ENCODE measurements around the gene TMIGD3.

DNA sequence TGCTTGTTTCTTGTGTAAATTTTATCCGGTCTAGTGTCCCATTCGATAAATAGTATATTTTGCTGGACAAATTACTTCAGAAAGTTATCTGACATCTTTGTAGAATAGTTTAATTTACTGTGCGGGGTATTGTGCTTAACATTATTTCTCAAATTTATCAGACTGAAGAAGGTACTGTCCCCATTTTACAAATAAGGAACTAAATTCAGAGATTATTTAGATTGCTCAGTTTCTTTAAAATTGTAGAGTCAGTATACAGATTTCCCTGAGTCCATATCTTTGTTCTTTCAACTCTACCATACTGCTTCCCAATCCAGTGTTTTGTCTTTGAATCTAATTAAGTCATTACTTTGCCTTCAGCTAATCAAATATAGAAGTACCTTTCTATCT lies 47.8 kb downstream of the TMIGD3 start:
- TF ChIP-seq, protein P1, sequence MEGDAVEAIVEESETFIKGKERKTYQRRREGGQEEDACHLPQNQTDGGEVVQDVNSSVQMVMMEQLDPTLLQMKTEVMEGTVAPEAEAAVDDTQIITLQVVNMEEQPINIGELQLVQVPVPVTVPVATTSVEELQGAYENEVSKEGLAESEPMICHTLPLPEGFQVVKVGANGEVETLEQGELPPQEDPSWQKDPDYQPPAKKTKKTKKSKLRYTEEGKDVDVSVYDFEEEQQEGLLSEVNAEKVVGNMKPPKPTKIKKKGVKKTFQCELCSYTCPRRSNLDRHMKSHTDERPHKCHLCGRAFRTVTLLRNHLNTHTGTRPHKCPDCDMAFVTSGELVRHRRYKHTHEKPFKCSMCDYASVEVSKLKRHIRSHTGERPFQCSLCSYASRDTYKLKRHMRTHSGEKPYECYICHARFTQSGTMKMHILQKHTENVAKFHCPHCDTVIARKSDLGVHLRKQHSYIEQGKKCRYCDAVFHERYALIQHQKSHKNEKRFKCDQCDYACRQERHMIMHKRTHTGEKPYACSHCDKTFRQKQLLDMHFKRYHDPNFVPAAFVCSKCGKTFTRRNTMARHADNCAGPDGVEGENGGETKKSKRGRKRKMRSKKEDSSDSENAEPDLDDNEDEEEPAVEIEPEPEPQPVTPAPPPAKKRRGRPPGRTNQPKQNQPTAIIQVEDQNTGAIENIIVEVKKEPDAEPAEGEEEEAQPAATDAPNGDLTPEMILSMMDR (IDR thresholded peaks at IDR 0.05; ENCODE audit: insufficient read depth, low read length) = no peak
- TF ChIP-seq, protein P2, sequence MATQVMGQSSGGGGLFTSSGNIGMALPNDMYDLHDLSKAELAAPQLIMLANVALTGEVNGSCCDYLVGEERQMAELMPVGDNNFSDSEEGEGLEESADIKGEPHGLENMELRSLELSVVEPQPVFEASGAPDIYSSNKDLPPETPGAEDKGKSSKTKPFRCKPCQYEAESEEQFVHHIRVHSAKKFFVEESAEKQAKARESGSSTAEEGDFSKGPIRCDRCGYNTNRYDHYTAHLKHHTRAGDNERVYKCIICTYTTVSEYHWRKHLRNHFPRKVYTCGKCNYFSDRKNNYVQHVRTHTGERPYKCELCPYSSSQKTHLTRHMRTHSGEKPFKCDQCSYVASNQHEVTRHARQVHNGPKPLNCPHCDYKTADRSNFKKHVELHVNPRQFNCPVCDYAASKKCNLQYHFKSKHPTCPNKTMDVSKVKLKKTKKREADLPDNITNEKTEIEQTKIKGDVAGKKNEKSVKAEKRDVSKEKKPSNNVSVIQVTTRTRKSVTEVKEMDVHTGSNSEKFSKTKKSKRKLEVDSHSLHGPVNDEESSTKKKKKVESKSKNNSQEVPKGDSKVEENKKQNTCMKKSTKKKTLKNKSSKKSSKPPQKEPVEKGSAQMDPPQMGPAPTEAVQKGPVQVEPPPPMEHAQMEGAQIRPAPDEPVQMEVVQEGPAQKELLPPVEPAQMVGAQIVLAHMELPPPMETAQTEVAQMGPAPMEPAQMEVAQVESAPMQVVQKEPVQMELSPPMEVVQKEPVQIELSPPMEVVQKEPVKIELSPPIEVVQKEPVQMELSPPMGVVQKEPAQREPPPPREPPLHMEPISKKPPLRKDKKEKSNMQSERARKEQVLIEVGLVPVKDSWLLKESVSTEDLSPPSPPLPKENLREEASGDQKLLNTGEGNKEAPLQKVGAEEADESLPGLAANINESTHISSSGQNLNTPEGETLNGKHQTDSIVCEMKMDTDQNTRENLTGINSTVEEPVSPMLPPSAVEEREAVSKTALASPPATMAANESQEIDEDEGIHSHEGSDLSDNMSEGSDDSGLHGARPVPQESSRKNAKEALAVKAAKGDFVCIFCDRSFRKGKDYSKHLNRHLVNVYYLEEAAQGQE (IDR thresholded peaks at IDR 0.05; ENCODE audit: insufficient replicate concordance, low read depth) = no peak

Data from HL-60 (cell line).